GM21360 (cell line): ENCODE data around the gene TNNC1.

ENCODE experiments used
- ATAC-seq: cut with Tn5 transposase; IDR thresholded peaks from one replicate; pipeline ENCODE4 v1.9.1; 2021; ENCODE audit warnings: mild to moderate bottlenecking, moderate library complexity; ENCODE audit not compliant: unreplicated experiment

The TNNC1 gene

DNA sequence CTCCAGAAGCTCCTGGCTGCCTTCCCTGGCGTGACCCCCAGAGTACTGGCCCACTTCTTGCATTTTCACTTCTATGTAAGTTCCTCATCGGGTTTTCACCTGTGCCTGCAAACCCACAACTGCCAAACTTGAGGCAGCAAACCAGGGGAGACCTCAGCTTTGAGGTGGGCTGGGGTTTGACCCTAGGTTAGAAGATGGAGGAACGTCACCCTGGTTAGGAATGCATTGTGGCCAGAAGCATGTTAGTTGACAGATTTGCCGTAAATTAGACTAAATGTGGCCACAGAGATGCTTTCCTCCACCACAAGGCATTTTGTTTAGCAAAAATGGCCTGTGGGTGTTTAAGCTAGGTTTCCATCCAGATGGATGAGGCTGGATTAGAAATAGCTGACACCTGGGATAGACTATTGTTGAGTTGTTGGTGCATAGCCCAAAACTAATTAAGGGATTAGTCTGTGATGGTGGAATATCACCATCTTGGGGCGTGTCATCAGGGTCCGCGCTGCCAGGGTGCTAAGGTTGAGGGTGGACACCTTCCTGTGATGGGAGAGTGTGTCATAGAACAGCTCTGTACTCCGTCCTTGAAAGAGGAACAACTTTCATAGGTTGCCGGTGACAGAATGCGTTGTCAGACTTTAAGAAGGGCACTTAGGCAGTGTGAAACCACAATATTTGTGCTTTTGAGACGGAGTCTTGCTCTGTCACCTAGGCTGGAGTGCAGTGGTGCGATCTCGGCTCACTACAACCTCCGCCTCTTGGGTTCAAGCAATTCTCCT is 5.1 kb upstream of the TNNC1 start:
- ATAC-seq, result no peak

DNA sequence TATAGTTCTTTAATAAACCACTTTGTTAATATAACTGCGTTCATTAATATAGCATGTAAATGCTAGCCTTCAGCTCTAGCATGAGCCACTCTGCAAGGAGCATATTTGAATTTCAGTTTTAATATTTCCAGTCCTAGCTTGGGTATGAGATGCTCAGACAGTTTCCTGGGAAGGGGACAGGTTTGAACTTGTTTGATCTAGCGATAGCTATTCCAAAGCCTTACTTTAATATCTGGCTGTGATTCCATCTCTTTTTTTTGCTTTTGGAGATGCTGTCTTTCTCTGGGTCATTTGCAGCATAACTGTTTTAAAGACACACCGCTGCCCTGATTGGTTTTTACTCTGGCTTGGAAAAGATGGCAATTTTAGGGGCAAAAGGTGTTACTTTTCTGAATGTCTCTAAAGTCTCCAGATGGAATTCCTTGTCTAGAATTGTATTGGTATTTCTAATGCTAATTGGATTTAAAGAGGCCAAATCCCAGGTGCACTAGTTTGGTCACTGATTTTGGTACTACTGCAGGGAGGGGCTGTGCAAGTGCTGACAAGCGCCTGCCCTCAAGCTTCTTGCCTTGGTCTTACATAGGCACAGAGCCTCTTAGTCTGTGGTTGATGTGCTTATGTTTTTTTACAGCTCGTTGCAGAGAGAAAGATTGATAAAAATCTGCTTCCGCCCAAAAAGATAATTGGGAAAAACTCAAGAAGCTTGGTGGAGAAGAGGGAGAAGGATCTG is 4.4 kb upstream of the TNNC1 start:
- ATAC-seq, result no peak

GRCh38 chr3:52456800-52457183 is 3.0 kb upstream of the TNNC1 start:
- ATAC-seq, result no peak

DNA sequence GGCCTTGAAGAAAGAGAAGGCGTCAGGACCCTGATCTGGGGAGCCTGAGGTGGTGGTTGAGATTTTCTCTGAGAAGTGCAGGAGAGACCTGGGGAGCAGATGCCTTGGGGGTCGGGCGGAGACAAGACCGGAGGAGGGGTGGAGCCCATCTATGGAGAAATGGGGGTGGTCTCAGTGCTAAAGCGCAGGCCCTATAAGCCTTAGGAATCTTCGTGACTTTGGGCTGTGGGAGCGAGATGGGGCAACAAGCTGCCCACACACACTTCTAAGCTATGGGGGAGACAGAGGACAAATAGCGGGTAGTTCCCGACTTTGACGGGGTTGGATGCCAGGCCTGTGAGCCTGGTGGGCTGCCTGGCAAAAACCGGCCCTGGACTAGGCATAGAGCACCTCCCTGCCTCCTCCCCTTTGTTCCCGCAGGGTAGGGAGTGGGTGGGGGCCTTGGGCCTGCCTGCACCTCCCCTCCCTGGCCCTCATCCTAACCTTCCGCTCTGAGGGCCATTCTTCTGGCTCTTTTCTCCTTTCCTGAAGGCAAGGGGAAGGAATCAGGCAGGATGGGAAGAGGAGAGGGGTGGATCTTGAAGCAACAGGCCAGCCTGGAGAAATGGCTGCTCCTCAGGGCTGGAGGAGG is 2.4 kb upstream of the TNNC1 start:
- ATAC-seq, result no peak

GRCh38 chr3:52455283-52456168 is 1.7 kb upstream of the TNNC1 start, which contains the start of gene NISCH:
Gene NISCH (plus strand): TSS chr3:52455604. CDS start chr3:52455642, 38 bp downstream.
- ATAC-seq, result peak; percentile 68

DNA sequence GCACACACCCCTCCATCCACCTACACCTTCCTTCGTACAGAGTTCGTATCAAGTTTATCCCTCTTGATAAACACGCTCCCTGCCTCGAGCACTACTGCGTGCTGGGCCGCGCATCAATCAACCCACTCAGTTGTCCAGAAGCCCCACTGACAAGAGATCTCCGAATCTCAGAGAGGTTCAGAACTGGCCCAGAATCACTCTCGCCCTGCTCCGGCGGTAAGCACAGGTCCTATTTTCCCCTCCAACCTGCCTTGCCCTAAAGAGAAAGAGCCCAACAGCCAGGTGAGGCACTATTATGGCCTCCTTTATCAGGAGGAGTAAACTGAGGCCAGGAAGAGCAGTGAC is 1.1 kb upstream of the TNNC1 start:
- ATAC-seq, result no peak

- ATAC-seq, result no peak
These were observed 553 bp upstream of the TNNC1 start for GRCh38 chr3:52454250-52454937.

GRCh38 chr3:52452570-52453221 is 1.1 kb downstream of the TNNC1 start:
- no peak for ATAC-seq

DNA sequence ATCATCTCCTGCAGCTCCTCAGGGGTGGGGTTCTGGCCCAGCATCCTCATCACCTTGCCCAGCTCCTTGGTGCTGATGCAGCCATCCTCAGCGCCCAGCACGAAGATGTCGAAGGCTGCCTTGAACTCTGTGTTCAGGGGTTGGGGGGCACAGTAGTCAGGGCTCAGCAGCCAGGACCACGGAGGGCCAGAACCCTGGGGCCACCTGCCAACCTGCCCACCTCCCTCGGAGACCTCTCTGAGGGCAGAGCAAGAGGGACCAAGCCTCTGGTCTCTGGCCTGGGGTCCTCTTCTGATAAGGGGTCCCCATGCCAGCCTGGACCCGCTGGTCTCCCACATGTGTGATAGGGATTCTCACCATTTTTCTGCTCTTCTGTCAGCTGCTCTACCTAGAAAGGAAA is 1.7 kb downstream of the TNNC1 start:
- ATAC-seq, result no peak

DNA sequence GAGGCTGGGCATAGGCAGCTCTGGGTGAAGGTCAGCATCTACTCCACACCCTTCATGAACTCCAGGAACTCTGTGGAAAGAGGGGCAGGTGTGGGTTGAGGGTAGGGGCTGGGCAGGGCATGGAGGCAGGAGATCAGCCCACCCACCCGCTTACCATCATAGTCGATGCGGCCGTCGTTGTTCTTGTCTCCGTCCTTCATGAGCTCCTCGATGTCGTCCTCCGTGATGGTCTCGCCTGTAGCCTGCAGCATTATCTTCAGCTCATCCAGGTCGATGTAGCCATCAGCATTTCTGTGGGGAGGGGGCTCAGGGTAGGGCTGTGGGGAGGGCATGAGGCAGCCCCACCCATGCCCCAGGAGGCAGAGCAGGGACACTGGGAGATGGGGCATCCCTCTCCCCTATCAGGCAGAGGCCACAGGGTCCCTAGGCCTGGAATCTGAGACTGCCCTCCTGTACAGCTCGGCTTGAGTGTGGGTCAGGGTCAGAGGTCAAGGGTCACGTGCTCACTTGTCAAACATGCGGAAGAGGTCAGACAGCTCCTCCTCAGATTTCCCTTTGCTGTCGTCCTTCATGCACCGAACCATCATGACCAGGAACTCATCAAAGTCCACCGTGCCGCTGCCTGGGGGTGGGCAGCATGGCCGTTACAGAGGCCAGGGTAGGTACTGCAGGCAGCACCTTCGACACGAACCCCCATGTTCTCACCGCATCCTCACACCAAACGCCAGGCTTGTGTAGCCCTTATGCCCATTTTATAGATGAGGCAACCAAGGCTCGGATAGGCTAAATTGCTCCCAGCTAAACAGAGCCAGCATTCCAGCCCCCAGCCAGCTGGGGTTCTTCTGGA is 2.4 kb downstream of the TNNC1 start:
- no peak for ATAC-seq

DNA sequence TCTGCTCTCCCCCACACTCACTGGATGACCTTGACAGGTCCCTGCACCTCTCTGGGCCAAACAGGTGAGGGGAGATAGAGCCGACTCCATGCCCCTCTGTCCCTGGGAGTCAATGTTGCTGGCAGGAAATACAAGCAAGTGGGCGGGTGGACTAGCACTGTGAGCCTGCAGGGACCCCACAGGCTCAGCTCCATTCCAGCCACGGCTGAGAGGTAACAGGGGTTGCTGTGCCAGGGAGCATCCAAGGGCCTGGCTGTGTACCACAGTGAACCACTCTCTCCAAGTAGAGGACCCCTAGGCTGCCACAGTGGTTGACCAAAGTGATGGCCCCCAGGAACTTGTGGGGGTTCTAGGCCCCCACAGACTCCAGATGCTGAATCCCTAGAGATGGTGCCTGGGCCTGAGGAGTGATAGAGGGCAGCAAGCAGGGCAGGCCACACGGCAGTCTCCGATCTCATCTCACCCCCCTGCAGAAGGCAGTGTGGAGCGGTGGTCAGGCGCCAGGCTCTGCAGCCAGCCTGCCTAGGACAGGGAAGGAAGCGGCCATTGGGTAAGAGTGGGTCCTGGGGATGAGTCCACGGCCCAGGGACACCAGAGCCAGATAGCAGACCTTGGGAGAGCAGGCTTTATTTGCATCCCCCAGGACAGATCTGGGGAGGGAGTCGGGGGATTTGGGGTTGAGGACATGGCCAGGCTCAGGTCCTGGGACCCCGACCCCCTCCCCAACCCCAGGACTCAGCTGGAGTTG is 3.2 kb downstream of the TNNC1 start:
- no peak for ATAC-seq

GRCh38 chr3:52447512-52448355 is 6.1 kb downstream of the TNNC1 start:
- ATAC-seq, result no peak

DNA sequence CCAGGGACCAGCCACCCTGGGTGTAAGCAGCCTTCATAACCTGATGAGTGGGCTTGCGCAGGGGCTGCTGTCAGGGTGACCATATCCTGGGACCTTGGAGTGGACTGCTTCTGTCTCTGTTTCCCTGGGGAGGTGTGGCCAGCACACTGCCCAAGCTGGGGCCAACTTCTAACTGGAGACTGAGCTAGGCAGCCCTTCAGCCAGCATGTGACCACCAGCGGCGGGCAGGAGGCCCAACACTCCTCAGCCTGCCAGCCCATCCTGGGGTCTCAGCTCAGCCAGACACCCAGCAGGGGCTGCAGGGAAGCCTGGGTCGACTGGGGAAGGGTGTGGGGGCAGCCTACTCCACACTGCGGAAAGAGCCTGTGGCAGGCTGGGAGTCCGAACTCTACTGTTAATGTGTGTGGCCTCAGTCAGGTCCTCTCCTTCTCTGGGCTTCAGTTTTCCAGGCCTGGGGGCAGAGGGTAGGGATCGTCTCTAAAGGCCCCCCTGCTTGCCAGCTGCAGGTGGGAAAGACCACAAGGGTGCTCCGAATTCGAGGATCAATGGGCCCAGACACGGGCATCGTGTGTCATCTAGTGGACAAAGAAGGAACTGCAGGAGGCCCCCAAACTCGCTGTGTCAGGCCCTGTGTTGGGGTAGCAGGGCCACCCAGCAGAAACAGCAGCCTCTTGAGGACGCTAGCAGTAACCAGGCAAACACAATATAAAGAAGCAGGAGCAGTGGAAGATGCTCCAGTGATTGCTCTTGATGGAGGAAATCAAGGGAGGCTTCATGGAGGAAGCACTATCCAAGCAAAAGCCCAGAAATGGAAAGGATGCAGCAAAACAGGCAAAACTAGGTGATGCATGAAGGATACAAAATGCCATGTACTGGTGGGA is 7.0 kb downstream of the TNNC1 start:
- no peak for ATAC-seq

DNA sequence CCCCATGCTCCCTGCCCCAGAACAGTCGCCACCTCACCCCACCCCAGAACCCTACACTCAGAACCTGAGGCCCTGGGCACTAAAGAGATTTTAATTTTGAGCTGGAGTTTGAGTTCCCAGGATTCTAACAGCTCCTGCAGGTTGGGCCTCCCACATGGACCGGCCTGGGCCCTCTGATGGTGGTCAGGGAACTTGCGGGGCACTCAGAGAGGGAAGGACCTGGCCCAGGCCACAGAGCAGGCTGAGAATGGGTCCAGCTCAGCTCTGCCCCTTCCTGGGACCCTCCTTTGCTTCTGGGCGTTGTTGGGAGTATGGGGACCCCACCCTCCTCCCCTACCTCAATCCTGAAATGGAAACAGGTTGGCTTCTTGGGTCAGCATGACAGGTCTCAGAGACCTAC is 7.8 kb downstream of the TNNC1 start:
- ATAC-seq, result no peak

DNA sequence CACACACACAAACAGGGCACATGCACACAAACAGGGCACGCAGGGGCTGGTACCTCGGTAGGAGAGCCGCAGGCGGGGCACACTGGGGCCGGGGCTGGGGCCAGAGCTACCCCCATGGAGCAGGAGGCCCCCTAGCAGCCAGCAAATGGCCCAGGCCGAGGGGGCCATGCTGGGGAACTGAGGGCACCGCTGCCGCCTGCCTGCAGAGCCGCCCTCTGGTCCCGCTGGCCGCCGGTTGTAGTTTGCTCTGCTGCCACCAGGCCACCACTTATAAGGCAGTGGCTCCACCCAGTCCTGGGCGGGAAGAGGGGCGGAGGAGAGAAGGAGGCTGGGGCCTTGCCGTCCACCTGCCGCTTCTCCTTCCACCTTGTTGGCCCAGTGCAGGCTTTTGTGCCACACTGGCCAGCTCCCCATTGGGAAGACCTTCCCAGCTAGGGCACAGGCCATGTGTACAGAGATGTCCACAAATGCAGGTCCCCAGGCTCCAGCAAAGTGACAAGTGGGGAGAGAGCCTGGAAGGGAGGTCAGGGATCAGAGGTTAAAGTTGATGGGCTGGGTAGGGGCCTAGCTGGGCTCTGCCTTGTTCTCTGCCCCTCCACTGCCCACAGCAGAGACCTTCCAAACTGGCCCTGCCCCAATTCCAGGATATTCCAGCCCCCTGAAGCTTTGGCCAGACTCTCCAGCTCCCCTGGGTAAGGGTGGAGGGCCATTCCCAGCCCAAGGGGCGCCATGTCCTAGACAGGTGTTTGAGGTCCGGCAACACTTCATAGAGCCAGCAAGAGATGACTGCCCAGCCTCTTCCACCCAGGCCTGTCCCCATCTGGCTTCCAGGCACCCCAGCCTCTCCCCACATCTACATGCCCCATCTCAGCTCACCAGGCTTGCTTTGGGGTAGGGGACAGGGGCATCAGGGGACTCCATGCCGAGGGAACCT is 8.7 kb downstream of the TNNC1 start, which contains the start of gene SEMA3G:
Gene SEMA3G, minus strand, starts transcription at position 244 of the 934 bp plus-strand sequence. Its CDS starts 76 bp downstream, at position 168.
- ATAC-seq, result peak; percentile 80
